ENCODE data around the gene ACSS1. TPM values are rescaled to one million over a fixed set of nuclear protein-coding genes. Genes with fewer than 3 reads are reported as not detected.

The ACSS1 gene
- total RNA-seq, 1 donor from 2014 or later, result 9.9 TPM

DNA sequence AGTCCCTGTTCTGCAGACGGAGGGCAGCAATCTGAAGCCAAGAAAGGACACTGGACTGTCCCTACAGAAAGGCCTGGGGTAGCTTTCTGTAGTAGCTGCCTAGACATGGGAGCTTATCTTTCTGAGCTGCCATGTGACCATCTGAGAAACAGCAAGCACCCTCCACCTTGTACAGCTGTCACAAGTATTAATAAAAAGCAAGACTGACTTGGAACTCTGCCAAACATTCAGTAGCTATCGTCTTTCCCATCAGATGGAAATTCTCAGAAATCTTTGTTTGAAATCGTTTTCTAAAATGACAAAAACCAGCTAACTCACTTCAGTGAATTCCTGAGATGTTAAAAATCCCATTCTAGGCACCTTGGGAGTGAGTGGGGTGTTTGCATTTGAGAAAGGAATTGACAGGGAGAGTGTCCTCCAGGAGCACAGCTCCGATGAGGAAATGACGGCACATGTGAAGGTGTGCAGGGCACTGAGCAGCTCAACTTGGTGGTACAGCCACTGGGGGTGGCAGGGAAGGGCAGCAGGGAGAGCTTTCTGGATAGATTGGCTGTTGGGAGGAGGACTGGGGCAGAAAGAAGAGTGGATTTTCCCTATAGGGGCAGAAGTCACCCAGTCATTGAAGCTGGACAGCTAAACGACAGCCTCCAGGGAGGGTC lies 24.5 kb downstream of the ACSS1 start:
- no peak for ATAC-seq
- DNase-seq (ENCODE audit: low spot score), result no peak

DNA sequence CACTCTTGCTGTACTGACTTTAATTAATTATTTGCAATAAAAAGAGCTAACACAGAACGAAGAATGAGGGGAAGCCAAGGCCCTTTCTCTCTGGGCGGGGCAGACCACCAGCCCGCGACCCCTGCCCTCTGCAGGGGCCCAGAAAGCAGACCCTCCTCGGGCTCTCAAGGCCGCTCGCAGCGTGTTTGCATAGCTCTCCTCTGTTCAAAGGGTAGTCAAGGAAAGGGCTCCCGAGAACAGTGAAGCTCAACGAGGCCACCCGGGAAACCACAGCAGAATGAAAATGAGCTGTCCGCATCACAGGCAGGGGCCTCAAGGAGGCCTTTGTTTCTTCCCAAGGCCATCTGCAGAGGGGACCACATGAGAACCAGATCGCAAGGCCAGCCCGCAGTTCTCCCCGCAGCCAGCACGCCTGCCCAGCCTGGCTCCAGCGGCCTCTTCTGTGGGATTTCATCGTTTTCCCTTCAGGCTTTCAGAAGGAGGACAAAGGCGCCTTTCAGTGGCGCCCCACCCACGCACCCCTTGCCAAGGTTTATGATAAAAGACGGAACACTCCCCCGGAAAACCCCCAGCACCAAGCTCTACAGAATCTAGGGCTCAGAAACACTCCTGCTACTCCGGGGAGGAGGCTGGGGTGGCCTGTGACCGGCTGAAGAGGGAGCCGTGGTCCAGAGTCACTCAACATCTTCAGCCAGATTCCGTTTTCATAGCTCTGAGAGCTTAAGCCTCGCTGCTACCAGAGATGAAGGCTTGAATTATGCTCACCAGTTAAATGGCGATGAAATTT lies 25.3 kb downstream of the ACSS1 start:
- ATAC-seq, result no peak
- no peak for DNase-seq (ENCODE audit: low spot score)

DNA sequence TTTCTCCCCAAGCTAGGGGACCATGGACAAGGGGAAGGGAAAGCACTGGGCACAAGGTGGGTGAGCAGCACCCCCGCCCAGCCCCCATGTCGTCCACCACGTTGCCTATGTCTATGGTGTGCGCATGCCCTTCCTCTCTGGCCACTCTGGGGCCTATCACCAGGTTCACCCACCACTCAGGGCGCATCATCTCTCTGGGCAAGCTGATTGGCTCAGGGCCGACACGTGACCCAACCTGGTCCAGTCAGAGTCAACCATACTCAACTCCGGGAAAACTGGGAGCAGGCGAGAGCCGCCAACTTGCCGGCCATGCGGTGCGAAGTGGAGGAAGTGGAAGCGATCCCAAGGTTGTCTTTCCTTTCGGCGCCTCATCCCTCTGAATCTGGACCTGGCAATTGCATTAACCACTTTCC lies 25.9 kb downstream of the ACSS1 start:
- no peak for ATAC-seq
- DNase-seq (ENCODE audit: low spot score), result no peak

- ATAC-seq (no peak), DNase-seq (ENCODE audit: low spot score) (no peak)
Observed at GRCh38 chr20:25031241-25031640, 26.7 kb downstream of the ACSS1 start.

- ATAC-seq, result no peak
- no peak for DNase-seq (ENCODE audit: low spot score)
Observed at GRCh38 chr20:25030649-25031207, 27.2 kb downstream of the ACSS1 start.

DNA sequence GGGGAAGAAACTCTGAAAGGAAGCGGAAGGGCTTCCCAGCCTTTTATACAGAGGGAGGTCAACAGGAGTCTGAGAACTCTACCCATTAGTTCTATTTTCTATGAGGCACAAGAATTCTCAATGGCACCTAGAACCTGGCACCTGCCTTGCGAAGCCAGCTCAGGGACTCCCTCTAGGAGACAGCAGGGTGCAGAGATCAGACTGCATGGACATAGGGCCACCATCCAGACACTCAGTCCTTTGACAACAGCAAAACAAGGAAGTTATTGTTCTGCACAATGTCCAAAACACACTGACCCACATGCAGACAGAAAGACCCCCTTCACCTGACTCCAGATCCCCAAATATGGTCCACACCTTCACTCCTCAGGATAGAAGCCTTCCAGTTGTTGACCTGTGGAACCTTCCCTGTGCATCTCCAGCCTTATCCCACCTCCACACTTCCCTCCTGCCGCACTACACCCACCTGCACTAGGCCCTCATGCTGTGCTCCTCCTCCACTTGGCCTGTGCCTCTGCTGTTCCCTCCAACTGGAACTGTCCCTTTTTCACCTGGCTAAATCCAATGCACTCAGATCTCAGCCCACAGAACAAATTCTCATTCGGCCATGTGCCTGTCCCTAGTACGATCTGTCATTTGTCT lies 27.8 kb downstream of the ACSS1 start:
- DNase-seq (ENCODE audit: low spot score), result no peak
- ATAC-seq, result no peak

DNA sequence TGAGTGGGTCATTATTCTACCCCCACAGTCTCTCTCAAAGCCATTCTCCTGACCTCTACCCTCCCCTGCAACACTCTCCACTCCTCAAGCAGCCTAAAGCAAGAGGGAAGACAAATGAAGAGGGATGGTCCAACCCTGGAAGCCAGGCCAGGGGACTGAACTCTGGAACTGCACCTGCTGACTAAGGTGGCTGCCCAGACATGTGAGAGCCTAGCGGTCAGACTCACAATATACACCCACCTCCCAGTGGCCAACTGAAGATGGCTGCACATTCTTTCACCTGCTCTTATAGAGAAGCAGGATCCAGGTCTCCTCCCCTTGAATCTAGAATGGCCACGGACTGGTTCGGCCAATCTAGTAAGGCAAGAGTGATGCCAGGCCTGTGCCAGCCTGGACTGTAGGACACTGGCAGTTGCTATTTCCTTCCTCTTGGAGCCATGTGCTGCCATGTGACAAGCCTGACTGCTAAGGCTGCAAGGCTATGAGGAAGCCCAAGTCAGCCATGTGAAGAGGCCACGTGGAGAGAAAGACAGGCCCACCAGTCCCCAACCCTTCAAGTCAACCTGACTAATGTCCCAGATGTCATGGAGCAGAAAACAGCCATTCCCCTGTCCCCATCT lies 31.8 kb downstream of the ACSS1 start:
- ATAC-seq (no peak), DNase-seq (ENCODE audit: low spot score) (peak; percentile 23)

GRCh38 chr20:25025091-25025861 lies 32.7 kb downstream of the ACSS1 start:
- DNase-seq (ENCODE audit: low spot score) (peak; percentile 21), ATAC-seq (no peak)

DNA sequence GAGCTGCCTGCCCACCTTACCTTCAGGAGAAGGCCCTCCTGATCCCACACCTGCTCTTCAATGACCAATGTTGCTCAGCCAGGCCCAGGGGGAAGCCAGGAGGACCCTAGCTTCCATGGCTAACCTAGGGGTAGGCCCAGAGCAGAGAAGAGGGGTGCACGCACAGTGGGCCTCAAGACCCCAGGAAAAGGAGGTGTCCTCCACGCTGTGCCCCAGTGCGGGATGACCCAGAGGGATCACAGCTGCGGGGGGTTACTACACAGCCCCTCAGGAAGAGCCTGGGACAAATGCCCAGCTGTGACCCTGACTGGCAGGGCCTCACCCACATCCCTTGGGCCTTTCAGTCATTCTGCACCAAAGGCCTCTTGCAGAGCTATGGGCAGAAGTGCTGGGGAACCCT lies 33.8 kb downstream of the ACSS1 start:
- peak; percentile 19 for DNase-seq (ENCODE audit: low spot score)
- no peak for ATAC-seq

GRCh38 chr20:25023356-25023755 lies 34.6 kb downstream of the ACSS1 start:
- ATAC-seq, result no peak
- peak; percentile 37 for DNase-seq (ENCODE audit: low spot score)

GRCh38 chr20:25022680-25023079 lies 35.3 kb downstream of the ACSS1 start:
- ATAC-seq (peak; percentile 85), DNase-seq (ENCODE audit: low spot score) (peak; percentile 73)

GRCh38 chr20:25021336-25021735 lies 36.6 kb downstream of the ACSS1 start:
- ATAC-seq, result no peak
- no peak for DNase-seq (ENCODE audit: low spot score)

DNA sequence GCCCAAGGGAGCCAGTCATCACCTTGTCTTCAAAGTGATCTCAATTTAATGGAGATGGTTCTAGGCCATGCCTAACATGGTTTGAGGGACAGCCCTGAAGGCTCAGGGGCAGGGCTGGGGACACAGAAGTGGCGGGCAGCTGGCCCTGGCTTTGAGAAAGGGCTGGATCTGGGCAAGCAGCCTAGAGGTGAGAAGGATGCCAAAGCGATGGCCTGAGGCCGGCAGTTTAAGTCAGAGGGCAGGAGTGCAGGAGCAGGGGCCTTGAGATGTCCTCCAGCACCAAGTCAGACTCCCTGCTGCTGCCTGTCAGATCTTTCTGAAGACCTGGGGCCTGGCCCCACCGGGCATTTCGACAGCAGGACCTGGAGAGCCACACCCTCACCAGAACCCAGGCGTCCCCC lies 37.0 kb downstream of the ACSS1 start:
- peak; percentile 44 for DNase-seq (ENCODE audit: low spot score)
- peak; percentile 12 for ATAC-seq

GRCh38 chr20:25020345-25020744 lies 37.6 kb downstream of the ACSS1 start:
- DNase-seq (ENCODE audit: low spot score) (peak; percentile 23), ATAC-seq (no peak)

DNA sequence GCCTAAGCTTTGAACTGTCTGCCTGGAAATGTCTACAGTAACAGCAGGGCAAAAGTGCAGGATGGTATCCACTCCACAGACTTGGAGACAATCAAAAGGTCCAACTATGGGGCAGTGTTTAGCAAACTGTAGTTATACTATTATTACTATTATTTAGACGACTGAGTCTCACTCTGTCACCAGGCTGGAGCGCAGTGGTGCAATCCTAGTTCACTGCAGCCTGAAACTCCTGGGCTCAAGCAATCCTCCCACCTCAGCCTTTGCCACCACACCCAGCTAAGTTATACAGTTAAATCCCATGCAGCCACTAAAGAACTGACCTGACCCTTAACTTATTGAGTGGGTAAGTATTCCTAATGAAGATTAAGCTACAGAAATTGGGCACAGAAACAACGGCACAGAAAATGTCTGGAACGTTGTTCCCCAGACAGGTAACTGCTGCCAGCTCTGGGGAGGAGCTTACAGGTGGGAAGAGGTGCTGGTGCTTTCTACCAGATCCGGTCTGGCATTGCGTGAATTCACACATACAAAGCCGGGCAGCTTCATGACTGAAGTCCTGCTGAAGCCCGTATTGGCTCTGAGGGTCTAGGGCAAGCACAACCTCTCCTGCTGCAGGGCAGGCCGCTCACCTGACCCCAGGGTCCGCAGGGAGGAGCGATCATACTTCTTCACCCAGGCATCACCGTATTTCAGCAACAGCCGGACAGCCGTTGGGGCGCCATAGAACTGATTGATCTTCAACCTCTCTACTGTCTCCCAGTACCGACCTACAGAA lies 38.4 kb downstream of the ACSS1 start:
- DNase-seq (ENCODE audit: low spot score), result peak; percentile 38

GRCh38 chr20:25018841-25019240 lies 39.1 kb downstream of the ACSS1 start:
- no peak for ATAC-seq
- DNase-seq (ENCODE audit: low spot score), result no peak

More for the DNA sequence above, 38.4 kb downstream of the ACSS1 start:
- ATAC-seq, result no peak

DNA sequence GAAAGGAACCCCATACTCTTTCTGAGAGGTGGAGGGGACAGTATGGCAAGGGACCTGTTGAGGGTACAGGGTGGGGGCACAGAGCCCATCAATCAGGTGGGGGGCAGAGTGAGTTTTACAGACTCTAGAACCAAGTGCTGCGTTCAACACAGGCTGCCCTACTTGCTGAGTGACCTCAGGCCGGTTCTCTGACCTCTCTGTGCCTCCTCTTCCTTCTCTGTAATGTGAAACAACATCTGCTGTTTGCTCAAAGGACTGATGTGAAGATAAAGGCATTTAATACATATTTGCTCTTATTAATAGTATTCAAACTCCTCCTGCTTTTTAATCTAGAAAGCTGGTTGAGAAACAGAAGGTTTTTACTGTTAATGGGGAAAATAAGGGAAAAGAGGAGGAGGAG lies 39.5 kb downstream of the ACSS1 start:
- ATAC-seq (no peak), DNase-seq (ENCODE audit: low spot score) (no peak)

GRCh38 chr20:25017257-25017803 lies 40.6 kb downstream of the ACSS1 start:
- DNase-seq (ENCODE audit: low spot score) (no peak), ATAC-seq (peak; percentile 85)

DNA sequence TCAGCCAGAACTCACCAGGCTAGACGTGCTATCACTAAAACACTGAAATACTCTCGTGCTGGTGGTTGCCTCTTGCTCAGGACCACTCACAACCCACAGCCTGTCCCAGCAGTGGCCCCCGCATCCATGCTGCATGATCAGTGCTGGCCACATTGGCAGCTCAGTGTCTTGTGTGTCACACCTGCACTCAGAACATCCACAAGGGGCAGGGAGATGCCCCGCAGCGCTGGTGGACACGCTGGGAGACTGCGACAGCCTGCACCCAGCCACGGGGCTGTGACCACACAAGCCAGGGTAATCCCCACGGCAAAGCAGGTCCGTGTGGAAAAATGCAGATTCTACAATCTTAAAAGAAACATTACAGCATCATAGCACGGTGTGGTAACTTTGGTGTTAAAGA lies 41.5 kb downstream of the ACSS1 start:
- DNase-seq (ENCODE audit: low spot score), result no peak
- ATAC-seq, result no peak
